Hypothalamus (tissue), 51 donors: ENCODE measurements around the gene TAF11L2.
"Not testable (repeated sequence)": the region's sequence is repeated elsewhere in the genome, so short reads cannot be mapped to it uniquely, and the experiment has no call there.

Experiments
- DNase-seq, 51 donors: peaks; one replicate each; lab custom pipeline; 2025; lab: John Stamatoyannopoulos, UW

TAF11L2 gene

GRCh38 chr5:17524935-17525334, 26.9 kb downstream of the TAF11L2 start, which contains the start of gene TAF11L5:
TSS of gene TAF11L5 (plus strand) at chr5:17525235.
- DNase-seq, result not testable (repeated sequence)

DNA sequence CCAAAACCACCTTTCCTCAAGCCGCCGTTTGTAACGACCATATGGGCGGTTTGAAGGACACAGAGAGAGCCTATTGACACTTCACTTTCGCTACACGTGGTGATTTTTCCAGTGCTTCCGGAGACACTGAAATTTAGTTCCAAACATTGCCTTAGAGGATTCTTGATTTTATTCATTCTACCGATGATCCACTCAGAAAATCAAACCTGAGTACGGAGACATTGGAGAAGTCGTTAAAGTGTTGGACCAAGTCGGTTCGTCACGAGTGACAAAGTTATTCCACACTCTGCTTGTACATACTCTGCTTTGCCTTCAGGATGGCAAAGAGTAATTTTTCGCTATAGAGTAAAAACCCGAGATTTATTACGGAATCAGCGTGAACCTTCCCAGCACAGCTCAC, 28.5 kb downstream of the TAF11L2 start:
- not testable (repeated sequence) for DNase-seq

DNA sequence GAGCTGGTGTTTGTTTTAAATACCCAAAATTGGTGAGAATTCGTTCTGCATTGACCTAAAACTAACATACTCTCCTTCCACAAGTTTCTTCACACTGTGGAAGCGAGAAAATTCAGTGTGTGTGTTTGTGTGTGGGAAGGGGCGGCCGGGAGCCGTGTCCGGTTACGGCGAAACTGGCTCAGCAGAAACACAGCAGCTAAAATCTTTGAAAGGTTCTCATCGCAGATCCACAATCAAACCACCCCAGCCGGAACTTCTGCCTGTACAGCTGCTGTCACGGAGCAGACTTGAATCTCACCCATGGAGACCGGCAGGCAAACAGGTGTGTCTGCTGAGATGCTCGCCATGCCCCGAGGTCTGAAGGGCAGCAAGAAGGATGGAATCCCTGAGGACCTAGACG, 30.3 kb downstream of the TAF11L2 start, which contains the start of gene TAF11L6:
TAF11L6 (plus strand) TSS at position 301 of the 400 bp plus-strand sequence.
- DNase-seq, result not testable (repeated sequence)
